ENCODE data around the gene PALM.

- no peak for TF ChIP-seq SNAI2 (CRISPR knock-in tag; IDR thresholded peaks at IDR 0.05)
- no peak for TF ChIP-seq CSDC2 (CRISPR knock-in tag; IDR thresholded peaks at IDR 0.05)
- TF ChIP-seq PATZ1 (CRISPR knock-in tag; IDR thresholded peaks at IDR 0.05; ENCODE audit: borderline replicate concordance), result no peak
- TF ChIP-seq POU6F1 (CRISPR knock-in tag; IDR thresholded peaks at IDR 0.05; ENCODE audit: borderline replicate concordance, low read depth), result no peak
- no peak for TF ChIP-seq CSRNP3 (CRISPR knock-in tag; IDR thresholded peaks at IDR 0.05)
- TF ChIP-seq ZNF8 (CRISPR knock-in tag; IDR thresholded peaks at IDR 0.05), result no peak
- no peak for TF ChIP-seq GLIS3 (CRISPR knock-in tag; IDR thresholded peaks at IDR 0.05)
- no peak for TF ChIP-seq ARNTL (CRISPR knock-in tag; IDR thresholded peaks at IDR 0.05; ENCODE audit: borderline replicate concordance, low read depth)
These were observed 41.1 kb downstream of the PALM start for GRCh38 chr19:749811-750210.

Measured in SK-N-SH treated with all-trans-retinoic acid at 6 μM for 48 hours (cell line).